ENCODE results near the gene COL4A3.

GRCh38 chr2:227127201-227127600 is 37.2 kb upstream of the COL4A3 start:
- TF ChIP-seq POLR2A (IDR thresholded peaks at IDR 0.05; ENCODE audit: low read depth, low read length), result no peak
- no peak for TF ChIP-seq POLR2AphosphoS5 (IDR thresholded peaks at IDR 0.05; ENCODE audit: low read depth, low read length)
- TF ChIP-seq TAF1 (IDR thresholded peaks at IDR 0.05; ENCODE audit: borderline replicate concordance, low read depth, low read length), result no peak
